Purkinje cell (primary cell): ENCODE measurements around the gene WAS. TPM values are rescaled to one million over a fixed set of nuclear protein-coding genes. Genes with fewer than 3 reads are reported as not detected.

Experiments
- polyA plus RNA-seq: library from polyadenylated mRNA; unstranded; fragments of >200 nt; fragmentation: Nextera tagmentation; gene quantifications from 2 replicates; pipeline ENCODE4 v1.2.1, GENCODE V29; 2014

The WAS gene
- not detected in 2 replicates for polyA plus RNA-seq

GRCh38 chrX:48683411-48683982 lies at the start of gene WAS:
Gene WAS (plus strand): TSS chrX:48683799. CDS start chrX:48683854, 55 bp downstream.

DNA sequence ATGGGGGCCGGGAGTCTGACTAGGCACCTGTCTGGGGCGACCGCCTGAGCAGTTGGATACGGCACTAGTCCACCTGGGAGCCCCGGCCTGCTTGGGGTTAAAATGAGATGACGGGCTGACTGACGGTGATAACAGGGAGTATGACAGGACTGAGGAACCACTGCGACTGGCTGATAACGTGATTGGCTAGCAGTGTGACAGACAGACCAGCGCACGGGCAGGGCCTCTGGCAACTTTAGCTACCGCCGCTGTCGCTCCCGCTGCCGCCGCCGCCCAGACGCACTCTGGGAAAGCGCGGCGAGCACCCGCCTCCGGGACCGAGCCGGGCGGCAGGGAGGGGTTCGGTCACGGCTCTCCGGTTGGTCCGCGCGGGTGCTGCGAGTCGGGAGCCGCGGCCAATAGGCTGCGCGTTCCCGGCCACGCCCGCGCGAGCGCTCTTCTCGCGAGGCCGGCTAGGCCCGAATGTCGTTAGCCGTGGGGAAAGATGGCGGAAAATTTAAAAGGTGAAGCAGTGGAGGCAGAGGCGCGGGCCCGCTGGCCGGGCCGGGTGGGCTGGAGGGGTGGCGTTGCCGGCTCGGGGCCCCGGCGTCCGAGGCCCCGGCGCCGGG lies 12.8 kb downstream of the WAS start, which contains the start of gene SUV39H1:
Gene SUV39H1 (plus strand): TSS at position 434 of the 608 bp plus-strand sequence. CDS start 51 bp downstream, at position 485.

Other genes with a start within 250 kb of the WAS start
- not detected in 2 replicates for gene SLC38A5, start 213.5 kb upstream of the WAS start, polyA plus RNA-seq
- gene FTSJ1, start 207.6 kb upstream of the WAS start, polyA plus RNA-seq: 23.4 and 25.6 TPM in 2 replicates
- gene PORCN, start 174.8 kb upstream of the WAS start, polyA plus RNA-seq: 11.5 and 19.8 TPM in 2 replicates
- gene EBP, start 162.0 kb upstream of the WAS start, polyA plus RNA-seq: 102 and 134 TPM in 2 replicates
- 2.4 and 4.2 TPM in 2 replicates for gene TBC1D25, start 144.1 kb upstream of the WAS start, polyA plus RNA-seq
- 37.2 and 38.7 TPM in 2 replicates for gene RBM3, start 109.3 kb upstream of the WAS start, polyA plus RNA-seq
- 20.1 and 22.3 TPM in 2 replicates for gene WDR13, start 86.3 kb upstream of the WAS start, polyA plus RNA-seq
- gene SUV39H1, start 12.9 kb downstream of the WAS start, polyA plus RNA-seq: 0.32 and 0.48 TPM in 2 replicates
- 3.0 TPM in 1 of 2 replicates, not detected in the other for gene GLOD5, start 77.9 kb downstream of the WAS start, polyA plus RNA-seq
- gene GATA1, start 102.8 kb downstream of the WAS start, polyA plus RNA-seq: not detected in 2 replicates
- 18.2 and 20.9 TPM in 2 replicates for gene HDAC6, start 118.3 kb downstream of the WAS start, polyA plus RNA-seq
- gene ERAS, start 142.7 kb downstream of the WAS start, polyA plus RNA-seq: not detected in 2 replicates
- gene PCSK1N, start 151.8 kb downstream of the WAS start, polyA plus RNA-seq: 12.2 and 25.7 TPM in 2 replicates
- gene TIMM17B, start 214.0 kb downstream of the WAS start, polyA plus RNA-seq: 63.1 and 65.6 TPM in 2 replicates
- gene PQBP1, start 214.1 kb downstream of the WAS start, polyA plus RNA-seq: 39.1 and 42.7 TPM in 2 replicates
- gene SLC35A2, start 227.8 kb downstream of the WAS start, polyA plus RNA-seq: 9.6 and 16.3 TPM in 2 replicates
- 15.2 and 23.7 TPM in 2 replicates for gene PIM2, start 235.2 kb downstream of the WAS start, polyA plus RNA-seq